Testis (tissue), 3 donors: ENCODE data around the gene GNA15. TPM values are rescaled to one million over a fixed set of nuclear protein-coding genes. Genes with fewer than 3 reads are reported as not detected.

Experiments
- DNase-seq: peaks from one replicate; pipeline ENCODE4 v3.0.0-alpha.2; 2019
- H3K27ac ChIP-seq, 2 donors: fragments of 200-600 bp; sonication (generic); one replicate each; pipeline ENCODE4 v1.5.1; 2019
- H3K27me3 ChIP-seq: fragments of 200-600 bp; sonication (generic); one replicate; pipeline ENCODE4 v1.5.1; 2019
- H3K36me3 ChIP-seq: fragments of 200-600 bp; sonication (generic); one replicate; pipeline ENCODE4 v1.5.1; 2017; ENCODE audit warnings: low read depth; ENCODE audit errors: missing control alignments
- H3K4me1 ChIP-seq: fragments of 200-600 bp; sonication (generic); one replicate; pipeline ENCODE4 v1.5.1; 2019
- H3K4me3 ChIP-seq, 2 donors: fragments of 200-600 bp; sonication (generic); one replicate each; pipeline ENCODE4 v1.5.1; 2017 to 2019
- H3K9me3 ChIP-seq: fragments of 200-600 bp; sonication (generic); one replicate; pipeline ENCODE4 v1.5.1; 2017
- CTCF ChIP-seq, 3 experiments: fragments of 450-650 bp in 2 of 3; fragments of 200-600 bp in 1 of 3; sonication (generic) in 1 of 3; IDR thresholded peaks; one replicate each; pipeline ENCODE4 v1.5.1; 2016 to 2019; ENCODE audit warnings: antibody characterized with exemption in 3 of 3, mild to moderate bottlenecking in 2 of 3, moderate library complexity in 1 of 3
- POLR2A ChIP-seq: fragments of 450-650 bp; IDR thresholded peaks from one replicate; pipeline ENCODE4 v1.6.1; 2017; ENCODE audit warnings: antibody characterized with exemption, mild to moderate bottlenecking, moderate library complexity
- WGBS, 2 donors: methylation state at CpG; one replicate each; pipeline ENCODE4 v1.1.5; 2018; 5-methylcytosine and 5-hydroxymethylcytosine counted together
- intact Hi-C: fragments of 100-400 bp; cut with DNase I; formaldehyde crosslinking; loops from one replicate; pipeline ENCODE4 v1.15.1; 2023; ENCODE audit warnings: low total_unique reads
- polyA plus RNA-seq: library from polyadenylated mRNA; stranded (reverse); fragments of 350-450 nt; fragmentation: Illumina TruSeq; extraction: RNeasy Lipid Tissue Mini Kit (QIAGEN cat#74804); gene quantifications from one replicate; pipeline ENCODE4 v1.2.3, GENCODE V29; 2014; ENCODE audit warnings: low read depth, low replicate concordance; ENCODE audit not compliant: insufficient read depth
- total RNA-seq, 2 donors: library from RNA; depleted of rRNA; stranded (reverse); fragments of >200 nt; gene quantifications; one replicate each; pipeline ENCODE4 v1.2.3, GENCODE V29; 2016

Gene GNA15
- total and polyA plus RNA-seq, 3 donors from 2014 or later = 2.5 to 4.0 (median 3.6) TPM

GRCh38 chr19:3095441-3096191 lies 40.2 kb upstream of the GNA15 start:
- H3K9me3 ChIP-seq = no peaks in the 10 kb centered on the region
- TF ChIP-seq POLR2A (no peak), CTCF (IDR thresholded peaks at IDR 0.05) (no peak)
- WGBS, 2 donors = 2 to 5% methylated on average over 14 to 31 of the region's 31 CpGs
- no peaks in the 10 kb centered on the region for H3K27me3 ChIP-seq
- no peak for DNase-seq
- H3K27ac ChIP-seq = peak overlapping the region; percentile 78 to 88
- peak overlapping the region; percentile 88 to 98 for H3K4me3 ChIP-seq
- H3K4me1 ChIP-seq = peaks cover 50% of the 10 kb centered on the region
- no peaks in the 10 kb centered on the region for H3K36me3 ChIP-seq
- intact Hi-C loops = no loop called here

GRCh38 chr19:3096267-3096901 lies 39.4 kb upstream of the GNA15 start:
- Histone ChIP-seq H3K36me3 (no peaks in the 10 kb centered on the region), H3K4me1 (peaks cover 54% of the 10 kb centered on the region), H3K27me3 (no peaks in the 10 kb centered on the region), H3K4me3 (peak overlapping the region in 1 of 2 donors; percentile 98), H3K9me3 (no peaks in the 10 kb centered on the region), H3K27ac (peak overlapping the region; percentile 64 to 88)
- intact Hi-C loops = no loop called here
- TF ChIP-seq POLR2A = no peak
- TF ChIP-seq CTCF (IDR thresholded peaks at IDR 0.05) = no peak
- WGBS, 2 donors = 36 to 52% methylated on average over 17 to 25 of the region's 25 CpGs
- no peak for DNase-seq

- WGBS, 2 donors = 43 to 85% methylated on average over 6 to 11 of the region's 11 CpGs
- Histone ChIP-seq H3K4me3 (peak overlapping the region; percentile 26 to 98), H3K9me3 (no peaks in the 10 kb centered on the region), H3K27ac (peak overlapping the region; percentile 64 to 88), H3K27me3 (no peaks in the 10 kb centered on the region), H3K36me3 (no peaks in the 10 kb centered on the region), H3K4me1 (peaks cover 54% of the 10 kb centered on the region)
- TF ChIP-seq CTCF (IDR thresholded peaks at IDR 0.05) (no peak), POLR2A (no peak)
- intact Hi-C loops = no loop called here
- no peak for DNase-seq
These were observed 38.9 kb upstream of the GNA15 start for GRCh38 chr19:3096902-3097326.

- peak overlapping the region; percentile 6 to 26 for H3K4me3 ChIP-seq
- peak; percentile 72 for DNase-seq
- intact Hi-C loops = no loop called here
- TF ChIP-seq POLR2A (no peak), CTCF (IDR thresholded peaks at IDR 0.05) (no peak)
- peak overlapping the region; percentile 64 to 88 for H3K27ac ChIP-seq
- WGBS, 2 donors = 55 to 60% methylated on average over 4 to 24 of the region's 24 CpGs
- no peaks in the 10 kb centered on the region for H3K9me3 ChIP-seq
- H3K27me3 ChIP-seq = no peaks in the 10 kb centered on the region
- no peaks in the 10 kb centered on the region for H3K36me3 ChIP-seq
- peaks cover 56% of the 10 kb centered on the region for H3K4me1 ChIP-seq
These were observed 38.4 kb upstream of the GNA15 start for GRCh38 chr19:3097442-3097871.
